Measurements from ENCODE around the gene PLAAT3.
"Not testable (repeated sequence)": the region's sequence is repeated elsewhere in the genome, so short reads cannot be mapped to it uniquely, and the experiment has no call there.

The PLAAT3 gene

GRCh38 chr11:63619967-63620366 is 5.7 kb upstream of the PLAAT3 start:
- DNase-seq (ENCODE audit: low read depth in 1 of 2, low spot score in 1 of 2) = no peak
- in situ Hi-C loops (cut with HindIII; ENCODE audit: low pct_unique_long_range_greater_than_20kb, low sequenced_read_pairs) = no loop called here
- no peak for TF ChIP-seq JUND (IDR thresholded peaks at IDR 0.05; ENCODE audit: low read depth)

GRCh38 chr11:63617686-63618085 is 3.5 kb upstream of the PLAAT3 start:
- DNase-seq (ENCODE audit: low read depth in 1 of 2, low spot score in 1 of 2); in situ Hi-C loops (cut with HindIII; ENCODE audit: low pct_unique_long_range_greater_than_20kb, low sequenced_read_pairs): not testable (repeated sequence)

GRCh38 chr11:63616953-63617352 is 2.7 kb upstream of the PLAAT3 start:
- TF ChIP-seq JUND (IDR thresholded peaks at IDR 0.05; ENCODE audit: low read depth) = no peak
- in situ Hi-C loops (cut with HindIII; ENCODE audit: low pct_unique_long_range_greater_than_20kb, low sequenced_read_pairs) = no loop called here
- no peak for DNase-seq (ENCODE audit: low read depth in 1 of 2, low spot score in 1 of 2)

- no peak for TF ChIP-seq JUND (IDR thresholded peaks at IDR 0.05; ENCODE audit: low read depth)
- peak in 1 of 2 experiments; percentile 52 for DNase-seq (ENCODE audit: low read depth in 1 of 2, low spot score in 1 of 2)
- in situ Hi-C loops (cut with HindIII; ENCODE audit: low pct_unique_long_range_greater_than_20kb, low sequenced_read_pairs) = no loop called here
These were observed 607 bp downstream of the PLAAT3 start for GRCh38 chr11:63613517-63614135.

- in situ Hi-C loops (cut with HindIII; ENCODE audit: low pct_unique_long_range_greater_than_20kb, low sequenced_read_pairs) = no loop called here
- TF ChIP-seq JUND (IDR thresholded peaks at IDR 0.05; ENCODE audit: low read depth) = no peak
- DNase-seq (ENCODE audit: low read depth in 1 of 2, low spot score in 1 of 2) = no peak
These were observed 2.1 kb downstream of the PLAAT3 start for GRCh38 chr11:63612181-63612580.

GRCh38 chr11:63611395-63611747 is 2.9 kb downstream of the PLAAT3 start:
- in situ Hi-C loops (cut with HindIII; ENCODE audit: low pct_unique_long_range_greater_than_20kb, low sequenced_read_pairs) = no loop called here
- no peak for TF ChIP-seq JUND (IDR thresholded peaks at IDR 0.05; ENCODE audit: low read depth)
- DNase-seq (ENCODE audit: low read depth in 1 of 2, low spot score in 1 of 2) = no peak

- no peak for TF ChIP-seq JUND (IDR thresholded peaks at IDR 0.05; ENCODE audit: low read depth)
- in situ Hi-C loops (cut with HindIII; ENCODE audit: low pct_unique_long_range_greater_than_20kb, low sequenced_read_pairs) = no loop called here
- DNase-seq (ENCODE audit: low read depth in 1 of 2, low spot score in 1 of 2) = no peak
These were observed 3.4 kb downstream of the PLAAT3 start for GRCh38 chr11:63610604-63611394.

- TF ChIP-seq JUND (IDR thresholded peaks at IDR 0.05; ENCODE audit: low read depth) = no peak
- DNase-seq (ENCODE audit: low read depth in 1 of 2, low spot score in 1 of 2) = no peak
- in situ Hi-C loops (cut with HindIII; ENCODE audit: low pct_unique_long_range_greater_than_20kb, low sequenced_read_pairs) = no loop called here
These were observed 4.2 kb downstream of the PLAAT3 start for GRCh38 chr11:63609971-63610580.

- peak in 1 of 2 experiments; percentile 30 for DNase-seq (ENCODE audit: low read depth in 1 of 2, low spot score in 1 of 2)
- TF ChIP-seq JUND (IDR thresholded peaks at IDR 0.05; ENCODE audit: low read depth) = no peak
- in situ Hi-C loops (cut with HindIII; ENCODE audit: low pct_unique_long_range_greater_than_20kb, low sequenced_read_pairs) = no loop called here
These were observed 4.7 kb downstream of the PLAAT3 start for GRCh38 chr11:63609536-63609935.

GRCh38 chr11:63608353-63609345 is 5.6 kb downstream of the PLAAT3 start:
- DNase-seq (ENCODE audit: low read depth in 1 of 2, low spot score in 1 of 2) = no peak
- no peak for TF ChIP-seq JUND (IDR thresholded peaks at IDR 0.05; ENCODE audit: low read depth)
- in situ Hi-C loops (cut with HindIII; ENCODE audit: low pct_unique_long_range_greater_than_20kb, low sequenced_read_pairs) = no loop called here

GRCh38 chr11:63603180-63603518 is 11.1 kb downstream of the PLAAT3 start:
- in situ Hi-C loops (cut with HindIII; ENCODE audit: low pct_unique_long_range_greater_than_20kb, low sequenced_read_pairs) = no loop called here
- TF ChIP-seq JUND (IDR thresholded peaks at IDR 0.05; ENCODE audit: low read depth) = no peak
- no peak for DNase-seq (ENCODE audit: low read depth in 1 of 2, low spot score in 1 of 2)

- in situ Hi-C loops (cut with HindIII; ENCODE audit: low pct_unique_long_range_greater_than_20kb, low sequenced_read_pairs); DNase-seq (ENCODE audit: low read depth in 1 of 2, low spot score in 1 of 2): not testable (repeated sequence)
These were observed 11.7 kb downstream of the PLAAT3 start for GRCh38 chr11:63602290-63603179.

All from T47D (cell line).